ENCODE data around the gene KDM4F.
"Not testable (repeated sequence)": the region's sequence is repeated elsewhere in the genome, so short reads cannot be mapped to it uniquely, and the experiment has no call there.

KDM4F gene

GRCh38 chr11:95049122-95049521 is at the start of gene KDM4F:
KDM4F (plus strand) TSS chr11:95049422.
- DNase-seq (ENCODE audit: extremely low spot score); CTCF ChIA-PET: not testable (repeated sequence)
- POLR2A ChIA-PET, result interaction anchor here (1.0 kb wide), 1 partner anchor 17 kb away, joined by 3 read pairs; the partner anchor contains the start of gene SRSF8

- DNase-seq (ENCODE audit: extremely low spot score), result no peak
- CTCF ChIA-PET, result no interaction called here
- POLR2A ChIA-PET, result no interaction called here
- TF ChIP-seq CTBP1 (IDR thresholded peaks at IDR 0.05; ENCODE audit: borderline replicate concordance) (no peak), SUZ12 (IDR thresholded peaks at IDR 0.05) (no peak), HDGF (IDR thresholded peaks at IDR 0.05; ENCODE audit: borderline replicate concordance) (no peak), TARDBP (IDR thresholded peaks at IDR 0.05) (no peak), LEF1 (IDR thresholded peaks at IDR 0.05; ENCODE audit: borderline replicate concordance) (no peak), ELF4 (IDR thresholded peaks at IDR 0.05) (no peak), FOXK2 (IDR thresholded peaks at IDR 0.05) (no peak), BHLHE40 (IDR thresholded peaks at IDR 0.05; ENCODE audit: borderline replicate concordance) (no peak), FOXA1 (IDR thresholded peaks at IDR 0.05) (no peak), PKNOX1 (IDR thresholded peaks at IDR 0.05) (no peak), ARNT (IDR thresholded peaks at IDR 0.05) (no peak), SP1 (IDR thresholded peaks at IDR 0.05) (no peak), NFRKB (IDR thresholded peaks at IDR 0.05) (no peak), FOXM1 (IDR thresholded peaks at IDR 0.05; ENCODE audit: borderline replicate concordance) (no peak), ZNF384 (IDR thresholded peaks at IDR 0.05) (no peak), L3MBTL2 (conservative IDR thresholded peaks at IDR 0.05) (no peak)
These were observed 45.5 kb upstream of the KDM4F start for GRCh38 chr11:95003716-95004115.

GRCh38 chr11:95005642-95006041 is 43.6 kb upstream of the KDM4F start:
- TF ChIP-seq CTBP1 (IDR thresholded peaks at IDR 0.05; ENCODE audit: borderline replicate concordance) (no peak), ZNF384 (IDR thresholded peaks at IDR 0.05) (no peak), ELF4 (IDR thresholded peaks at IDR 0.05) (no peak), SP1 (IDR thresholded peaks at IDR 0.05) (no peak), SUZ12 (IDR thresholded peaks at IDR 0.05) (no peak), FOXK2 (IDR thresholded peaks at IDR 0.05) (no peak), NFRKB (IDR thresholded peaks at IDR 0.05) (no peak), TARDBP (IDR thresholded peaks at IDR 0.05) (no peak), FOXM1 (IDR thresholded peaks at IDR 0.05; ENCODE audit: borderline replicate concordance) (no peak), LEF1 (IDR thresholded peaks at IDR 0.05; ENCODE audit: borderline replicate concordance) (no peak), PKNOX1 (IDR thresholded peaks at IDR 0.05) (no peak), BHLHE40 (IDR thresholded peaks at IDR 0.05; ENCODE audit: borderline replicate concordance) (no peak), L3MBTL2 (conservative IDR thresholded peaks at IDR 0.05) (no peak), ARNT (IDR thresholded peaks at IDR 0.05) (no peak), HDGF (IDR thresholded peaks at IDR 0.05; ENCODE audit: borderline replicate concordance) (no peak), FOXA1 (IDR thresholded peaks at IDR 0.05) (no peak)
- ChIA-PET POLR2A (no interaction called here), CTCF (no interaction called here)
- no peak for DNase-seq (ENCODE audit: extremely low spot score)

GRCh38 chr11:95011376-95011775 is 37.8 kb upstream of the KDM4F start:
- DNase-seq (ENCODE audit: extremely low spot score), result no peak
- POLR2A ChIA-PET, result no interaction called here
- CTCF ChIA-PET, result no interaction called here
- TF ChIP-seq LEF1 (IDR thresholded peaks at IDR 0.05; ENCODE audit: borderline replicate concordance) (no peak), L3MBTL2 (conservative IDR thresholded peaks at IDR 0.05) (no peak)

GRCh38 chr11:95014184-95014821 is 34.9 kb upstream of the KDM4F start:
- TF ChIP-seq SUZ12 (IDR thresholded peaks at IDR 0.05), result no peak
- no peak for TF ChIP-seq LEF1 (IDR thresholded peaks at IDR 0.05; ENCODE audit: borderline replicate concordance)
- TF ChIP-seq ZNF384 (IDR thresholded peaks at IDR 0.05), result no peak
- no peak for TF ChIP-seq FOXA1 (IDR thresholded peaks at IDR 0.05)
- no peak for TF ChIP-seq FOXM1 (IDR thresholded peaks at IDR 0.05; ENCODE audit: borderline replicate concordance)
- TF ChIP-seq L3MBTL2 (conservative IDR thresholded peaks at IDR 0.05), result no peak
- TF ChIP-seq SP1 (IDR thresholded peaks at IDR 0.05), result no peak
- no peak for TF ChIP-seq NFRKB (IDR thresholded peaks at IDR 0.05)
- TF ChIP-seq FOXK2 (IDR thresholded peaks at IDR 0.05), result no peak
- TF ChIP-seq CTBP1 (IDR thresholded peaks at IDR 0.05; ENCODE audit: borderline replicate concordance), result no peak
- TF ChIP-seq ELF4 (IDR thresholded peaks at IDR 0.05), result no peak
- TF ChIP-seq TARDBP (IDR thresholded peaks at IDR 0.05), result no peak
- TF ChIP-seq BHLHE40 (IDR thresholded peaks at IDR 0.05; ENCODE audit: borderline replicate concordance), result no peak
- TF ChIP-seq ARNT (IDR thresholded peaks at IDR 0.05), result no peak
- no peak for TF ChIP-seq HDGF (IDR thresholded peaks at IDR 0.05; ENCODE audit: borderline replicate concordance)
- no peak for TF ChIP-seq PKNOX1 (IDR thresholded peaks at IDR 0.05)
- ChIA-PET POLR2A (no interaction called here), CTCF (no interaction called here)
- DNase-seq (ENCODE audit: extremely low spot score), result no peak

GRCh38 chr11:95016139-95016538 is 33.1 kb upstream of the KDM4F start:
- ChIA-PET POLR2A (no interaction called here), CTCF (interaction anchor here (0.5 kb wide), 1 partner anchor 245 kb away, joined by 3 read pairs; no protein-coding TSS in a partner anchor)
- no peak for DNase-seq (ENCODE audit: extremely low spot score)
- TF ChIP-seq BHLHE40 (IDR thresholded peaks at IDR 0.05; ENCODE audit: borderline replicate concordance), result no peak
- TF ChIP-seq FOXA1 (IDR thresholded peaks at IDR 0.05), result no peak
- TF ChIP-seq TARDBP (IDR thresholded peaks at IDR 0.05), result no peak
- TF ChIP-seq PKNOX1 (IDR thresholded peaks at IDR 0.05), result no peak
- no peak for TF ChIP-seq CTBP1 (IDR thresholded peaks at IDR 0.05; ENCODE audit: borderline replicate concordance)
- TF ChIP-seq ZNF384 (IDR thresholded peaks at IDR 0.05), result no peak
- TF ChIP-seq SUZ12 (IDR thresholded peaks at IDR 0.05), result no peak
- no peak for TF ChIP-seq SP1 (IDR thresholded peaks at IDR 0.05)
- TF ChIP-seq NFRKB (IDR thresholded peaks at IDR 0.05), result no peak
- TF ChIP-seq FOXM1 (IDR thresholded peaks at IDR 0.05; ENCODE audit: borderline replicate concordance), result no peak
- no peak for TF ChIP-seq ELF4 (IDR thresholded peaks at IDR 0.05)
- TF ChIP-seq FOXK2 (IDR thresholded peaks at IDR 0.05), result no peak
- no peak for TF ChIP-seq L3MBTL2 (conservative IDR thresholded peaks at IDR 0.05)
- no peak for TF ChIP-seq HDGF (IDR thresholded peaks at IDR 0.05; ENCODE audit: borderline replicate concordance)
- no peak for TF ChIP-seq LEF1 (IDR thresholded peaks at IDR 0.05; ENCODE audit: borderline replicate concordance)

- CTCF ChIA-PET; DNase-seq (ENCODE audit: extremely low spot score); POLR2A ChIA-PET: not testable (repeated sequence)
These were observed 27.8 kb upstream of the KDM4F start for GRCh38 chr11:95021468-95021867.

Data from HEK293T (cell line).